Fibroblast of lung (primary cell): Measurements from ENCODE around the gene RXFP4.

Experiments used
- EZH2 ChIP-seq: IDR thresholded peaks from 2 replicates; pipeline ENCODE4 v1.5.1; 2012; ENCODE audit warnings: low read length, control low read depth, mild to moderate bottlenecking; ENCODE audit errors: missing control alignments
- TF ChIP-seq, protein P1 (sequence below), 2 donors: IDR thresholded peaks in 1 of 2; conservative IDR thresholded peaks in 1 of 2; 1 replicate in 1 of 2; 2 replicates in 1 of 2; pipeline ENCODE4 v1.5.1; 2011 to 2012; ENCODE audit warnings: low read length in 2 of 2, control low read depth in 1 of 2, inconsistent platforms in 1 of 2, low read depth in 1 of 2, mild to moderate bottlenecking in 1 of 2

DNA sequence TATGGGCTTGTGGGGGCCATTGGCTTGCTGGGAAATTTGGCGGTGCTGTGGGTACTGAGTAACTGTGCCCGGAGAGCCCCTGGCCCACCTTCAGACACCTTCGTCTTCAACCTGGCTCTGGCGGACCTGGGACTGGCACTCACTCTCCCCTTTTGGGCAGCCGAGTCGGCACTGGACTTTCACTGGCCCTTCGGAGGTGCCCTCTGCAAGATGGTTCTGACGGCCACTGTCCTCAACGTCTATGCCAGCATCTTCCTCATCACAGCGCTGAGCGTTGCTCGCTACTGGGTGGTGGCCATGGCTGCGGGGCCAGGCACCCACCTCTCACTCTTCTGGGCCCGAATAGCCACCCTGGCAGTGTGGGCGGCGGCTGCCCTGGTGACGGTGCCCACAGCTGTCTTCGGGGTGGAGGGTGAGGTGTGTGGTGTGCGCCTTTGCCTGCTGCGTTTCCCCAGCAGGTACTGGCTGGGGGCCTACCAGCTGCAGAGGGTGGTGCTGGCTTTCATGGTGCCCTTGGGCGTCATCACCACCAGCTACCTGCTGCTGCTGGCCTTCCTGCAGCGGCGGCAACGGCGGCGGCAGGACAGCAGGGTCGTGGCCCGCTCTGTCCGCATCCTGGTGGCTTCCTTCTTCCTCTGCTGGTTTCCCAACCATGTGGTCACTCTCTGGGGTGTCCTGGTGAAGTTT, 550 bp downstream of the RXFP4 start:
- TF ChIP-seq, protein P1, sequence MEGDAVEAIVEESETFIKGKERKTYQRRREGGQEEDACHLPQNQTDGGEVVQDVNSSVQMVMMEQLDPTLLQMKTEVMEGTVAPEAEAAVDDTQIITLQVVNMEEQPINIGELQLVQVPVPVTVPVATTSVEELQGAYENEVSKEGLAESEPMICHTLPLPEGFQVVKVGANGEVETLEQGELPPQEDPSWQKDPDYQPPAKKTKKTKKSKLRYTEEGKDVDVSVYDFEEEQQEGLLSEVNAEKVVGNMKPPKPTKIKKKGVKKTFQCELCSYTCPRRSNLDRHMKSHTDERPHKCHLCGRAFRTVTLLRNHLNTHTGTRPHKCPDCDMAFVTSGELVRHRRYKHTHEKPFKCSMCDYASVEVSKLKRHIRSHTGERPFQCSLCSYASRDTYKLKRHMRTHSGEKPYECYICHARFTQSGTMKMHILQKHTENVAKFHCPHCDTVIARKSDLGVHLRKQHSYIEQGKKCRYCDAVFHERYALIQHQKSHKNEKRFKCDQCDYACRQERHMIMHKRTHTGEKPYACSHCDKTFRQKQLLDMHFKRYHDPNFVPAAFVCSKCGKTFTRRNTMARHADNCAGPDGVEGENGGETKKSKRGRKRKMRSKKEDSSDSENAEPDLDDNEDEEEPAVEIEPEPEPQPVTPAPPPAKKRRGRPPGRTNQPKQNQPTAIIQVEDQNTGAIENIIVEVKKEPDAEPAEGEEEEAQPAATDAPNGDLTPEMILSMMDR (conservative IDR thresholded peaks at IDR 0.05 in 1 of 2, IDR thresholded peaks at IDR 0.05 in 1 of 2; ENCODE audit: low read depth in 1 of 2, low read length in 2 of 2): no peak
- TF ChIP-seq EZH2: no peak
